Fibroblast of skin of abdomen (primary cell): ENCODE data around the gene TMEM135.

ENCODE experiments used
- DNase-seq: peaks from one replicate; pipeline ENCODE4 v3.0.0-alpha.2; 2013

Gene TMEM135

GRCh38 chr11:87198266-87198881 is 160.6 kb downstream of the TMEM135 start:
- DNase-seq, result no peak

- no peak for DNase-seq
These were observed 163.6 kb downstream of the TMEM135 start for GRCh38 chr11:87201376-87201775.

DNA sequence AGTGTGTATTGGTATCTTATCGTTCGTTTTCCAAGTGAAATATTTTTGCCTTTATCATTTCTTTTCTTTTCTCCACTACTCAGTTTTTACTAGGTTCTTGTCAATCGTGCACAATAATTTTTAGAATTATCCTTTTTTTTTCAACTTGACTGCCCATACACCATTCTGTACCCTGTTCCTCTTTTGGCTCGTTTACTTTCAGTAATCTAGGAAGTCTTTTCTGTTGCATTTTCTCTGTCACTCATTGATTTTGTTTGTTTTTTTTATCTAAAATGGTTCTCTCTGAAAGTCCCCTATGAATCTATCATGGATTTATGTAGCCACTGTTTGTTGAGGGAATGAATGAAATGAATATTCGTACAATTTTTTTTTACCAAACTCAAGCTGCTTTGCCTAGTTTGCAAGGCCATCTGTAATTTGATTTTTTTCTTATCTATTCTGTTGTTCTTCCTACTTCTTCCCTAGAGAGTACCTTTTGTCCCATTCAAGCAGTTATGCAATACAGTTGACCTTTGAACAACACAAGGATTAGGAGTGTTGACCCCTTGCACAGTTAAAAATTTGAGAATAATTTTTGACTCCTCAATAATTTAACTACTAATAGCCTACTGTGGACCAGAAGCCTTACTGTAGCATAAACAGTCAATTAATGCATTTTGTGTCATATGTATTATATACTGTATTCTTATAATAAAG is 166.3 kb downstream of the TMEM135 start:
- DNase-seq, result no peak

DNA sequence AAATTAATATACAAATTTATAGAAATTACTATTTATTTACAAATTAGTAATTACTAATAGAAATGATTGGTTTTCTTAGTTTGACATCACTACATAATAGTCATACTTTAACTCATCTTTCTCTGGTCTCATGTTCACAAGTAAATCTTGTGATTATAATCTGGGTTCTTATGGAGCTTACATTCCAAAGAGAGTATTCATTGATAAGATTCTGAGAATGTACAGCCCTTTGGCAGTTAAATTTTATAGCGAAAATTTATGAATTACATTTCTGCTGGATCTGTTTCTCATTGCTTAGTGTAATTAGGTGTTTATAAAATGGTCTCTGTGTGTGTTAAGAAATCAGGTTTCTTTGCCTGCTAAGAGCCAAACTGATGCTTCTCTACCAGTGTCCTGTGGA is 175.2 kb downstream of the TMEM135 start:
- no peak for DNase-seq

DNA sequence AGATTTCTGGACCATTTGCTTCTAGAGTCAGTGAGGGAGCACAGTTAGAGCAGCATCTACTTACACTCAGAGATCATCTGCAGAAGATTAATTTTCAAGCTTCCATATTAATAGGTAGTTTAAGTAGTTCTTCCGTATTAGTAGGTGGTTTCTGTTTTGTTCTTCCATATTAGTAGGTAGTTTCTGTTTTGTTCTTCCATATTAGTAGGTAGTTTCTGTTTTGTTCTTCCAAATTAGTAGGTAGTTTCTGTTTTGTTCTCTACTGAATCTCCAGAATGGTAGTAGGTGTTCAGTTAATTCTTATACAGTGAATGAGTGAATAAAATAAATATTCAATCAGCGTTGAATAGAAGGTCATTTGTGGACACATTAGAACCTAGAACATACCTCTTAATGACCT is 175.7 kb downstream of the TMEM135 start:
- no peak for DNase-seq

- no peak for DNase-seq
These were observed 177.5 kb downstream of the TMEM135 start for GRCh38 chr11:87215236-87215635.

GRCh38 chr11:87219266-87219665 is 181.5 kb downstream of the TMEM135 start:
- no peak for DNase-seq

- peak; percentile 7 for DNase-seq
These were observed 186.1 kb downstream of the TMEM135 start for GRCh38 chr11:87223816-87224215.

- DNase-seq, result no peak
These were observed 186.8 kb downstream of the TMEM135 start for GRCh38 chr11:87224486-87224885.

DNA sequence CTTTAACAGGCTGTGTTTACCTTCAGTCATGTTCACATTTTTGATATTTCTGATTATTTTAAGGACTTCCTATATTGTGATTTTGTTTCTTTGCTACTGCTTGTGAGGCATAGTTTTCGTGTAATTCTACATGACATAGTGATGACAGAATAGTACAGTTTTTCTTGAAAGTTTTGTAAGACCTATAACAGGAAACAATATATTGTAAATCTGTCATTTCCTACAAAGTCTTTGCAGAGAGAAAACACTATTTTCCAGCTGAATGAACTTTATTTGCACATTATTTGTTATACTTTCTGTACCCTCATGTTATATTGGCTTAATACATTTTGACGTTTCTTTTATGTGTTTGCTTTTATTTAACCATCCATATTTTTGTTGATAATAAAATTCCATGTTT is 191.1 kb downstream of the TMEM135 start:
- DNase-seq, result no peak

DNA sequence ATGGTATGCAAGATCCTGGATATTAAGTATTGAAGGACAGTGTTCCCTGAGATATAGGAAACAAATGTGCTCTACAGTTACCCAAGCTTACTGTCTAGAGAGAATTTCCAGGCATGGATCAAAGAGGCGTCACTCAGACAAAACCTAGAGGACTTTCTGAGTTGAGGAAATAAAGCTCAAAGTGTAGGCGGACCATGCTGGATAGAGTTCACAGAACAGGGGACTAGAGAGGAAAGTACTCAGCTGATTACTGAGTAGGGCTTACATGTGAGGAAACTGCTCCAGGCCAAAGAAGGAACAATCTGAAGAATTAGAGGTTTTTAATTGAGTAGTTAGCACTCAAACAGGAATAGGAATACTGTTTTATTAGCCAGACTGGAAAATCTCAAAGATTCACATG is 193.3 kb downstream of the TMEM135 start:
- no peak for DNase-seq

DNA sequence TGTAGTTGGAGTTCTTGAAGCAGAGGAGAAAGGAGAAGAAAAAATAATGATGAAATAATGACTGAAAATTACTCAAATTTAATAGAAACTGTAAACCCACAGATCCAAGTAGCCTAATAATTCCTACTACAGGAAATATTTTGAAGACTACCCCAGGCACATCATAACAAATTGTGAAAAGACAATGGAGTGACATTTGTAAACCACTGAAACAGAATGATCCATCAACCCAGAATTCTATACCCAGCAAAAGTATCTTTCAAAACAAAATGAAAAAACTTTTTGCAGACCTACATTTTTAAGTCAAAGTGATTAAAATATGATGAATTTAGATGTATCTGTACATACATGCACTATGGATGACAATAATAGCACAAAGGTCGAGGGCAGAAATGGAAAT is 194.6 kb downstream of the TMEM135 start:
- DNase-seq, result no peak

GRCh38 chr11:87235366-87235765 is 197.6 kb downstream of the TMEM135 start:
- no peak for DNase-seq

DNA sequence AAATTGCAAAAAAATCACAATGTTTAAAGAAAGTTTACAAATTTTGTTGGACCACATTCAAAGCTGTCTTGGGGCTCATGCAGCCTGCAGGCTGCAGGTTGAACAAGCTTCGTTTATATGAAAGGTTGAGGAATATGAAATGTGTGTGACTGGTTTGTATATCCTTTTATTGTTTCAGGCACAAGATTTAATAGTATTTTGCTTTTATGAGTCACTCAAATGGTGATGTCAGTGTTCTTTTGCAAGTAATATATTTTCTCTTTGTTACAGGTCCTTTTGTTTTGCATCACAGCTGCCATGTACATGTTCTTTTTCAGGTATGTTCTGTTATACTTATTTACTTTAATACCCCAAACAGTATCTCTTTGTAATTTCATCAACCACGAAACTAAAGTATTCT is 198.6 kb downstream of the TMEM135 start:
- DNase-seq, result no peak

DNA sequence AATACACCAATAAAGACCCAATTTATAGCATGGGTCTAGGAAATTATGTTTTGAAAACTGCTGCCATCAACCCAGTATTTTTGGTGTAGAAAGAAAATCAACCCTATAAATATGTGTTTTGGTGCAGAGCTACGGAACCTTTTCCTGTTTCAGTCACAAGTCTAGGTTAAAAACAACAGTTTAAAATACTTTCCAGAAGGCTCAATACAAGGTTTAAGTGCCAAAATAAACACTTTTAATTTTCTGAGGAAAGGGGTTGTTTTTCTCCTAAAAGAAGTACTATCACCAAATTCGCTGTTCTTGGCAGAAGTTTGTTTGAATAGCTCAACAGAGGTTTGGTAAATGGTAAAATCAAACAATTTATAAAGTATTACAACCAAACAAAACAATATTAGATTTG is 201.3 kb downstream of the TMEM135 start:
- no peak for DNase-seq

DNA sequence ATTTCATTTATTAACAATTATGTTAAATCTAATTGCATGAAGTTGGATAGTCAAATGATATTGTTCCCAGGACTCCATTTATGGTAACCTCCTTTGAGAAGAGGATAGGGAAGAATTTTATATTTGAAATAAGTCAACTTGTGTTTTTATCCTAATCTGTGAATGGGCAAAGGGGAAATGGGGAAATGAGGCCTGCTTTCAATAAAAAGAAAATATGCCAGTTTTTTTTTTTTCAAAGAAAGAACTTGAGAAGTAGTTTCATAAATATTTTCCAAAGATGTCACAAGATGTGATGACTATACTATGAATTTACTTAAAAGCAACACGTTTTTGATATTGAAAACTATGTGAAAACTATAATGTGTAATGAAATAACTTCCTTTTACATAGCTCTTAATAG is 201.8 kb downstream of the TMEM135 start:
- DNase-seq, result no peak

GRCh38 chr11:87251560-87251959 is 213.8 kb downstream of the TMEM135 start:
- DNase-seq, result no peak

GRCh38 chr11:87252869-87253268 is 215.1 kb downstream of the TMEM135 start:
- DNase-seq, result no peak

GRCh38 chr11:87254562-87254961 is 216.8 kb downstream of the TMEM135 start:
- no peak for DNase-seq

GRCh38 chr11:87255589-87255988 is 217.9 kb downstream of the TMEM135 start:
- DNase-seq, result no peak

DNA sequence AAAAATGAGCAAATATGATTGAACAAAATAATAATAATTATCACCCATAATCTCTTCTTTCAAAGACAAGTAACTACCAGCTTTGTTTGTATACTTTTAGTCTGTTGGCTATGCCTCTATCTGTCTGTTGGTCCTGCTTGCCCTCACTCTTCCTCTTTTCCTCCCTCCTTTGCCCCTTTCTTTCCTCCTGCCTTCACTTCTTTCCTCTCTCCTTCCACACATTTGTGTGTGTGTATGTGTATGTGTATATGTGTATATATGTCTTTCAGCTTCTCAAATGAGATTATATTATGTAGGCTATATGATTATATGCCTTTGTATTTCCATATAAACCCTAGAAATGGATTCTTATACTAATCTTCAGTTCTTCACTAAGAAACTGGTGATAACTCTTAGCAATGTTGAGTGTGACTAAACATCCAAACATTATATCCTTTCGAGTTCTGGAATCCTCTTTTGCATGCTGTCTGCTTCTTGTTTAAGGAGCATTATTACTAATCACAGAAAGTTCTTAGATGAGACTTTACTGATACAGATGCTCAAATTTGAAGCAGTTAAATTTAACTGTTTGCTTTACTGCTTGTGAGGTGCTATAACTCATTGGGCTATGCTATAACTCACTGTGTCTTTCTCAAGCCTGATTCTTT is 219.1 kb downstream of the TMEM135 start:
- peak; percentile 13 for DNase-seq

DNA sequence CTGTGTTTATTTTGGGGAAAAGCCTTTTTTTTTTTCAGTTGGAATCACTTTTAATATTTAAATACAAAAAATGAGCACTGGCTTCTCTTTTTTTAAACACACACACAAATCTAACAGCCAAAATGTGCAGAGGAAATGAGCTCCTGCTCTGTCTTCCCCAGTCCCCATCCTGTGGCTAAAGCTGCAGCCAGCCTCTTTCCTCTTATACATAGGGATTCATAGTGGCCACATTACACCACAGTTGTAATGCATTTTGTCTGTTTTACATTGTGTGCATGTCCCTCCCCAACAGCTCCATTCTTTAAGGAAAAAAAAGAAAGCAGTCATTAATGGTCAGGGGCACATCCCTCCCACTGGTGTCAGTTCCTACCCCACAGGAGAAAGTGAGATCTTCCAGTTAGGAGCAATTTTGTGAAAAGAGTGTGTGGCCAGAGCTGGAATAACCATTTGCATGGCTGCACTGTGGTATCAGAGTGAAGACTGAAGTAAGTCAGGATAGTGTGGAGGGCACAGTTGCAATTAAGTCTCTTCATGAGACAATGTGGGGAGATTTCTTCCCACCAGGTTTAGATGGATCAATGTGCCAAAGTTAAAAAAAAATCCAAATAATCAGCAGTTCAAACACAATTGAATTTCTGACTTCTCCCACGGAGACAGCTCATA is 220.6 kb downstream of the TMEM135 start:
- no peak for DNase-seq

DNA sequence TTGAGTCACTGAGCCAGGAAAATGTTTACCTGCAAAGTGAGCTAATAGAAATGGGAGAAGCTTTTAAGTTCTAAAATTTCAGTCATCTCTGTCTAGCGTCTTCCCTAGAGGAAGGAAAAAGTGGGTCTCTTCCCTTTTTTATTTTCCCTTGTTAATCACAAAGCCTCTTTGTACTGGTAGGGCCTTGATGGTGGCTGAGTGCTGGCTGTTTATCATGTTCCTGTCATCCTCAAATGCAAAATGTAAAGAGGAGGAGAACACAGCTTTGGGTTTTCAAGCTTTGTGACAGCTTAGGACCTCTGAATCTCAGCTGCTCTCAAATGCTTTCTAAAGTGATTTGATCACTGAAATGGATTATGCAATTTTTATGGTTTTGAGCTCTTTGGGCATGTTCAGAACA is 222.0 kb downstream of the TMEM135 start:
- DNase-seq, result no peak

DNA sequence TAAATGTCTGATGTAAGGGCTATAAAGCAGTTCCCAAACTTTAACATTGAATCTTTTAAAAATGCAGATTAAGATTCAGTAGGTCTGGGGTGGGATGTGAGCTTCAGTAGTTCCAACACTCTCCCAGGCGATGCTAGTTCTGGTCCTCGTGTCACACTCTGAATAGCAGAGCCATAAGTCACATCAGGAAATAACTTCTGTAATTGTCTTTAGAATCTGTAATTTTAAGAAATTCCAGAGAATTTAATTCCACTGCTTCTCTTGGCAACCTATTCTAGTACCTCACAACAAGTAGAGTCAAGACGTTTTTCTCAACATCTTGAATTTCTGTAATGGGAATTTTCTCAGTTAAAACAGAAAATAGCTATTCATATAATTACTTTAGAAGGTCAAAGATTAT is 223.1 kb downstream of the TMEM135 start:
- peak; percentile 13 for DNase-seq
